Subcutaneous adipose tissue (tissue), 4 donors: ENCODE results near the gene MAP2K5. TPM values are rescaled to one million over a fixed set of nuclear protein-coding genes. Genes with fewer than 3 reads are reported as not detected.

Experiments used
- total RNA-seq, 4 donors: library from RNA; depleted of rRNA; stranded (reverse); fragments of >200 nt; gene quantifications; one replicate each; pipeline ENCODE4 v1.1.0, GENCODE V29; 2016
- TF ChIP-seq, protein P1 (sequence below): fragments of 450-650 bp; IDR thresholded peaks from one replicate; pipeline ENCODE4 v1.5.1; 2016; ENCODE audit warnings: low read depth, mild to moderate bottlenecking, control low read depth, antibody characterized with exemption, moderate library complexity

Gene MAP2K5
- total RNA-seq, 4 donors from 2014 or later = 20.7 to 23.4 (median 22.3) TPM

DNA sequence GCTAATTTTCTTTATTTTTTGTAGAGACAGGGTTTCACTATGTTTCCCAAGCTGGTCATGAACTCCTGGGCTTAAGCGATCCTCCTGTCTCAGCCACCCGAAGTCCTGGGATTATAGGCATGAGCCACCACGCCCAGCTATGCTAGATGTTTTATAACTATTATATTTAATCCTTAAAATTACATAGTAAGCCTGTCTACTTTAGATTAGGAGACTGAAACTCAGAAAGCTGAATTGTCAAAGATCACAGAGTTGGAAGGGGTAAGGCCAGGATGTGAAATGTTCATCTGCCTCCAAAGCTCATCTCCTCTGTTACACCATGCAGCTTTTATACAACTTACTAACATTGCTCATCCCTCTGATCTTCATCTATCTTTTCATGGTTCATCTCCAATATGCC is 89.8 kb downstream of the MAP2K5 start:
- TF ChIP-seq, protein P1, sequence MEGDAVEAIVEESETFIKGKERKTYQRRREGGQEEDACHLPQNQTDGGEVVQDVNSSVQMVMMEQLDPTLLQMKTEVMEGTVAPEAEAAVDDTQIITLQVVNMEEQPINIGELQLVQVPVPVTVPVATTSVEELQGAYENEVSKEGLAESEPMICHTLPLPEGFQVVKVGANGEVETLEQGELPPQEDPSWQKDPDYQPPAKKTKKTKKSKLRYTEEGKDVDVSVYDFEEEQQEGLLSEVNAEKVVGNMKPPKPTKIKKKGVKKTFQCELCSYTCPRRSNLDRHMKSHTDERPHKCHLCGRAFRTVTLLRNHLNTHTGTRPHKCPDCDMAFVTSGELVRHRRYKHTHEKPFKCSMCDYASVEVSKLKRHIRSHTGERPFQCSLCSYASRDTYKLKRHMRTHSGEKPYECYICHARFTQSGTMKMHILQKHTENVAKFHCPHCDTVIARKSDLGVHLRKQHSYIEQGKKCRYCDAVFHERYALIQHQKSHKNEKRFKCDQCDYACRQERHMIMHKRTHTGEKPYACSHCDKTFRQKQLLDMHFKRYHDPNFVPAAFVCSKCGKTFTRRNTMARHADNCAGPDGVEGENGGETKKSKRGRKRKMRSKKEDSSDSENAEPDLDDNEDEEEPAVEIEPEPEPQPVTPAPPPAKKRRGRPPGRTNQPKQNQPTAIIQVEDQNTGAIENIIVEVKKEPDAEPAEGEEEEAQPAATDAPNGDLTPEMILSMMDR = no peak

DNA sequence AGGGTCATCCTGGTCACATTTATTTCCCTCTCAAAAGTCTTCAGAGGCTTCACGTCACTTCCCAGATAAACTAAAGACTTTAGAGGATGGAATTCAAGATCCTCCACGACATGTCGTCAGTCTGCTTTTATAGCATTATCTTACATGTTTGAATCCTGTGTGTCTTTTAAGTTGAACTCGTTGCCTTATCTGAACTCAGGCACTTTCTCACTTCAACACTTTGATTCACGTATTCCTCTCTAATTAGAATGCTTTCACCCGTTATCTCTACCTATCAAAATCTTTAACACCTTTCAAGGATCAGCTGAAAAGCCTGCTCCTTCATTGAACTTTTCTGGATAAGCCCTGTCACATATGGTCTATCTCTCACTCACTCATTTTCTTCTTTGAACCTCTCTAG is 97.1 kb downstream of the MAP2K5 start:
- TF ChIP-seq, protein P1 = no peak

DNA sequence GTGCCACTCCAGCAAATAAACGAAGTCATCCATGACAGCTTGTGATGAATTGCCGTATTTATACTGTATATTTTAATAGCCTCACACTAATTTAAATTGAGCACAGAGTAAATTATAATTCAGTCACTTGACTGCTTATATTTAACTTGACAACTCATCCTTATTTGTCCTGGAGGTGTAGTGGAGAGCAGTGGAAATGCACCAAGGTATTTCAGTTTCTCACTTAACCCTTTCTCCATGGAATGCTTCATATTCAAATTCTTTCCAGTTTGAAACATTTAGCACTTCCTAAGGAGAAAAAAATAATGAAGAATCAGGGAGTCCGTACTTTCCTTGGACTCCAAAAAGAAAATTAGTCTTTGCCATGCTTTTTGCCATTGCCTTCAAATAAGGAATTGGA is 99.0 kb downstream of the MAP2K5 start:
- TF ChIP-seq, protein P1 = no peak

DNA sequence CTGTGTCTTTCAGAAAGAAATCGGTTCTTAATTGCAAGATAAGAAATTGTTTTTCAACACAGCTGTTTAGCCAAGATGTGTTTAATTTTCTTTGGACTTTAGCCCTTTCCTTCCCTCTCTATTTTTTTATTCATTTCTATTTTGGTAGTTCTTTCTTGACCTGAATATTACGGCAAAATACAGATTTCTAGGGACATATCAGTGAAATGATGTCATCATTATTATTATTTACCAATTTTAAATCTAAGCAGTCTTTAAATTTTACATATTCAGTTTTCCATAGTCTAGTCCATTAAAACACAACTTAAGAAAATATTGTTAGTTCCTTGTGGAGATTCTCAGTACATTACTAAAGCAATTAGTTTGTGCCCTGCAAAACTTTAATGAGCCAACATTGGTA is 104.3 kb downstream of the MAP2K5 start:
- TF ChIP-seq, protein P1 = no peak

DNA sequence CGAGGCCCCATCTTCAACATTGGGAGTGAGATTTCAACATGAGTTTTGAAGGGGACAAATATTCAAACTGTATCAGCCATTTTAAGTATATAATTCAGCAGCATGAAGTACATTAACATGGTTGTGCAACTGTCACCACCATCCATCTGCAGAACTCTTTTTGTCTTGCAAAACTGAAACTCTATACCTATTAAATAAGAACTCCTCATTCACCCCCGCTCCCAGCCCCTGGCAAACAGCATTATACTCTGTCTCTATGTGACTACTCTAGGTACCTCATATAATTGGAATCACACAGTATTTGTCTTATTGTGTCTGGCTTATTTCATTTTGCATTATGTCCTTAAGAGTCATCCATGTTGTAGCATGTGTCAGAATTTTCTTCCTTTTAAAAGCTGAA is 110.1 kb downstream of the MAP2K5 start:
- TF ChIP-seq, protein P1 = no peak

DNA sequence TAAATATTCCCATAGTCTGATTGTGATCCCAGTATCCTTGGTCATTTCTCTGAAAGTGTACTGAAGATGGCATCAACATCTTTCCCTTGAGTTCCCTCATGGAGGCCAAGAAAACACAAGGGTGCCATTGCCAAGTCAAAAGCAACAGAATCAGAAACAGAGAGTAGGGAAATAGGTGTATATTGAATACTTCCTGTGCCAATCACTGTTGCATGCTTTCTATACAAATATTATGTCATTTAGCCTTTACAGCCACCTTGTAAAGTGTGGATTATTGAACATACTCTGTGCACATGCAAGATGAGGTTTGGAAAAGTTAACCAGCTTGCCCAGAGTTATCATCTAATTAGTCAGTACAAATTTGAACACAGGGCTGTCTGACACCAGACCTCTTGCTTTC is 117.9 kb downstream of the MAP2K5 start:
- TF ChIP-seq, protein P1 = no peak

DNA sequence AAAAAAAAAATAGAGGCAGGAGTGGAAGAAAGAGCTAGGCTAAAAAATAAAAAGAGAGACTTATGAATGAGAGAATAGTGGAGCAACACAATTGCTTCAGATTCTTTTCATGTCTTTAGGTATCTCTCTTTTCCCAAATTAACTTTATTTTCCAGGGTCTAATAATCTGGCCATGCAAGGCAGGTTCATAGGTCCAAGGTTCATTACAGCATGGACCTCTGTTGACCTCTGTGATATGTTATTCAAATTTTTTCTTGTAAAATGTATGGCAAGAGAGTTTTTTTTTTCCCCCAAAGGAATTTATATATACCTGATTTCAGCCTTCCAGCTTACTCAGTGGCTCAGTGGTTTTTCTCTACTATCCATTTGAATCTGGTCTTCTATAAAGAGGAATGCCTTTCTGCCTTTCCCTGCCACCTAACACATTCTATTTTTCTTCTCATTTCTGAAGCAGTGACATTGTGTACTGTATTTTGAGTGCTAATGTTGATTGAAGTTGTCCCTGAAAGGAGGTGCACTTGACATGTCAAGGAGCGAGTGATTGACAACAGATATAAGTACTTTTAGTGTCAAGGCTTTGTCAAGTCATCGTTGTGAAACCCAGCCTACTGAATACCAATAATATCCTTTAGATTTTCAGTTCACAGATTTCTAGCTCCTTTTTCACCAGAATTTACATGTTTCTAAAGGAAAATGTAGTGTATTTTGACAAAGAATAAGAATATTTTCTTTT is 118.5 kb downstream of the MAP2K5 start:
- TF ChIP-seq, protein P1 = no peak
